ENCODE measurements around the gene BPIFA2. TPM values are rescaled to one million over a fixed set of nuclear protein-coding genes. Genes with fewer than 3 reads are reported as not detected.

BPIFA2 gene
- total and polyA plus RNA-seq, 10 of the 15 experiments (the other 5 are each of a cell fraction or from before 2014, with no cell fraction given) = not detected

- Histone ChIP-seq H3K27me3 (replicated peaks in 1 of 2; ENCODE audit: control insufficient read depth in 2 of 2, insufficient read depth in 2 of 2, low read length in 1 of 2) (peaks cover 0 to 1% of the 10 kb centered on the region in 2 experiments; a peak in 3 of 4 replicates), H2AFZ (ENCODE audit: control insufficient read depth, low read depth, low read length) (no peak overlapping the region), H3K4me3 (no peak overlapping the region), H3K36me3 (ENCODE audit: control insufficient read depth in 2 of 2, insufficient read depth in 2 of 2, low read length in 1 of 2) (no peaks in the 10 kb centered on the region), H4K20me1 (ENCODE audit: control insufficient read depth, insufficient read depth) (no peaks in the 10 kb centered on the region), H3K9ac (ENCODE audit: control insufficient read depth, insufficient read depth, low read length) (no peak overlapping the region), H3K9me3 (replicated peaks; ENCODE audit: control insufficient read depth, insufficient read depth, low read length) (no peaks in the 10 kb centered on the region), H3K4me1 (ENCODE audit: control insufficient read depth, insufficient read depth, low read length) (no peaks in the 10 kb centered on the region), H3K27ac (ENCODE audit: control insufficient read depth, insufficient read depth) (no peak overlapping the region), H3K4me2 (ENCODE audit: control insufficient read depth, insufficient read depth) (no peak overlapping the region), H3K79me2 (ENCODE audit: control insufficient read depth, insufficient read depth, low read length) (no peaks in the 10 kb centered on the region)
- no peak for TF ChIP-seq ZZZ3 (IDR thresholded peaks at IDR 0.05; ENCODE audit: control insufficient read depth, insufficient read length, low read depth)
- TF ChIP-seq RELB (IDR thresholded peaks at IDR 0.05; ENCODE audit: low read depth) = no peak
- no peak for TF ChIP-seq RUNX3 (IDR thresholded peaks at IDR 0.05; ENCODE audit: low read length)
- no peak for TF ChIP-seq ZBTB33 (IDR thresholded peaks at IDR 0.05)
- TF ChIP-seq TARDBP (IDR thresholded peaks at IDR 0.05; ENCODE audit: borderline replicate concordance) = no peak
- no peak for TF ChIP-seq TBL1XR1 (IDR thresholded peaks at IDR 0.05; ENCODE audit: low read depth, low read length)
- no peak for TF ChIP-seq BACH1 (IDR thresholded peaks at IDR 0.05; ENCODE audit: borderline replicate concordance)
- TF ChIP-seq ZNF207 (IDR thresholded peaks at IDR 0.05; ENCODE audit: borderline replicate concordance) = no peak
- TF ChIP-seq ELK1 (IDR thresholded peaks at IDR 0.05; ENCODE audit: low read depth, low read length) = no peak
- no peak for TF ChIP-seq CBFB (IDR thresholded peaks at IDR 0.05; ENCODE audit: low read depth)
- TF ChIP-seq KDM1A (IDR thresholded peaks at IDR 0.05; ENCODE audit: borderline replicate concordance) = no peak
- no peak for TF ChIP-seq SREBF1 (IDR thresholded peaks at IDR 0.05; ENCODE audit: low read length)
- no peak for TF ChIP-seq NBN (IDR thresholded peaks at IDR 0.05)
- TF ChIP-seq CHD4 (IDR thresholded peaks at IDR 0.05) = no peak
- no peak for TF ChIP-seq STAT3 (IDR thresholded peaks at IDR 0.05; ENCODE audit: low read depth, low read length)
- no peak for TF ChIP-seq RCOR1 (conservative IDR thresholded peaks at IDR 0.05; ENCODE audit: low read depth, low read length)
- TF ChIP-seq ZNF592 (IDR thresholded peaks at IDR 0.05) = no peak
- in situ Hi-C loops (cut with MboI) (no loop called here), intact Hi-C loops (cut with micrococcal nuclease; ENCODE audit: unreplicated experiment) (no loop called here)
- BruUV-seq (replicated peaks) = no TSS peak
- ChIA-PET POLR2A (no interaction called here), SMC1A (ENCODE audit: uncharacterized antibody, unreplicated experiment) (no interaction called here), CTCF (no interaction called here), RAD21 (ENCODE audit: unreplicated experiment) (no interaction called here)
- ATAC-seq (no peak), FAIRE-seq (no peak), DNase-seq (ENCODE audit: low read depth, low spot score) (no peak)
- 0% methylated on average over 4 of the region's 4 CpGs for WGBS (ENCODE audit: insufficient coverage, insufficient replicate concordance, low lambda C conversion rate, missing lambda C conversion rate)
These were observed 34.5 kb downstream of the BPIFA2 start for GRCh38 chr20:33202451-33202850.
